ENCODE data around the gene THBS4. TPM values are rescaled to one million over a fixed set of nuclear protein-coding genes. Genes with fewer than 3 reads are reported as not detected.
A peak's percentile ranks its signal among the peaks of the same experiment; 100 is the strongest.

The THBS4 gene
- total and polyA plus RNA-seq, 2 experiments from 2014 or later, result 0.80 TPM; not detected in 1

DNA sequence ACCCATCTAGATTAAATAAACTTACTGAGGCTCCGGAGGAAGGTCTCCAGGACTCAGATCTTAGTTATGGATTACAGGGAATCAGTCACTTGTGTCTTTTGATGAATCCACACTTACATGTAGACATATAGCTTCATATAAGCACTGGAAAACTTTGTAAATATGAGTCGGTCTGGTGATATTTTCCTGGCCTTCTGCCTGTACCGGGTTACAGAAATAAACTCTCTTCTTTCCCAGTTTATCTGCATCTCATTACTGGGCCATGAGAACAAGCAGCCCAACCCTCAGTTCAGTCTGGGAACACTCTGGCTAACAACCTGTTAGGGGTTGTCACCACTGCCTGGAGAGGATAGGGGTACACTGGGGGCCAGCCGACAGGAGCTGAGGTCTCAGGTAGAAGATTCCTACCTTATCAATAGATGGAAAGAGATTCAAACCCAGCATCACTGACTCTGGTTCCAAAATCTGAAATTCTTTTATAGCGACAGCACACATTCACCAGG, 59.1 kb downstream of the THBS4 start:
- Histone ChIP-seq H3K4me1 (ENCODE audit: insufficient read depth) (peaks cover 16% of the 10 kb centered on the region), H2AFZ (no peak overlapping the region), H3K27ac (peak overlapping the region; percentile 68)

DNA sequence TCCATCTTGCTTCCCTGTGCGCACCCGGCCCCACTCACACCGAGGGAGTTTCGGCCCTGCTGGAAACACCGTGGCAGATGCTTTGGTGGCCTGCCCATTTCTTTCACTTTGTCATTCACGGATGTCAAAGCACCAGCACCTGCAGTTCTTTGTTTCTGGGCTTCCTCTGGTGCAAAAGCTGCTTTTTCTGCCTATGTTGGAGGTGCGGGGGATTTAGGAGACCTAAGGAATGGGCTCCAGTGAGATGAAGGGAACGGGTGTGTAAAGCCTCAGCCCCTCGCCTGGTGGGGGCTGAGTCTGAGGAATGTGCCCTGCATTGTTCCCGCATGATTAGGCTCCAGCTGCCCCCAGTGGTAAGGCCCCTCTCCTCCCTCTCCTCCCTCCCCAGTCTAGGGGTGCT, 62.3 kb downstream of the THBS4 start:
- TF ChIP-seq EZH2phosphoT487 (IDR thresholded peaks at IDR 0.05; ENCODE audit: low read depth, severe bottlenecking, unreplicated experiment), result no peak
- no peak for TF ChIP-seq EZH2 (IDR thresholded peaks at IDR 0.05; ENCODE audit: borderline replicate concordance)
- TF ChIP-seq, protein P1, sequence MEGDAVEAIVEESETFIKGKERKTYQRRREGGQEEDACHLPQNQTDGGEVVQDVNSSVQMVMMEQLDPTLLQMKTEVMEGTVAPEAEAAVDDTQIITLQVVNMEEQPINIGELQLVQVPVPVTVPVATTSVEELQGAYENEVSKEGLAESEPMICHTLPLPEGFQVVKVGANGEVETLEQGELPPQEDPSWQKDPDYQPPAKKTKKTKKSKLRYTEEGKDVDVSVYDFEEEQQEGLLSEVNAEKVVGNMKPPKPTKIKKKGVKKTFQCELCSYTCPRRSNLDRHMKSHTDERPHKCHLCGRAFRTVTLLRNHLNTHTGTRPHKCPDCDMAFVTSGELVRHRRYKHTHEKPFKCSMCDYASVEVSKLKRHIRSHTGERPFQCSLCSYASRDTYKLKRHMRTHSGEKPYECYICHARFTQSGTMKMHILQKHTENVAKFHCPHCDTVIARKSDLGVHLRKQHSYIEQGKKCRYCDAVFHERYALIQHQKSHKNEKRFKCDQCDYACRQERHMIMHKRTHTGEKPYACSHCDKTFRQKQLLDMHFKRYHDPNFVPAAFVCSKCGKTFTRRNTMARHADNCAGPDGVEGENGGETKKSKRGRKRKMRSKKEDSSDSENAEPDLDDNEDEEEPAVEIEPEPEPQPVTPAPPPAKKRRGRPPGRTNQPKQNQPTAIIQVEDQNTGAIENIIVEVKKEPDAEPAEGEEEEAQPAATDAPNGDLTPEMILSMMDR (IDR thresholded peaks at IDR 0.05; ENCODE audit: poor library complexity), result no peak
- no peak overlapping the region for H3K27ac ChIP-seq
- peaks cover 16% of the 10 kb centered on the region for H3K4me1 ChIP-seq (ENCODE audit: insufficient read depth)
- H3K4me3 ChIP-seq, result no peak overlapping the region
- H4K20me1 ChIP-seq (ENCODE audit: insufficient read depth, poor library complexity, severe bottlenecking), result no peaks in the 10 kb centered on the region
- H3K79me2 ChIP-seq, result no peaks in the 10 kb centered on the region
- 82% methylated on average over 10 of the region's 10 CpGs for WGBS (ENCODE audit: low lambda C conversion rate, missing lambda C conversion rate)
- H3K4me2 ChIP-seq, result no peak overlapping the region
- no peaks in the 10 kb centered on the region for H3K36me3 ChIP-seq (replicated peaks; ENCODE audit: insufficient read depth, low read depth)
- H3K9me3 ChIP-seq (ENCODE audit: low read depth), result no peaks in the 10 kb centered on the region
- DNase-seq (ENCODE audit: low spot score), result no peak
- H2AFZ ChIP-seq, result no peak overlapping the region
- H3K9me2 ChIP-seq (replicated peaks; ENCODE audit: insufficient read depth), result no peaks in the 10 kb centered on the region
- H3K27me3 ChIP-seq, result no peaks in the 10 kb centered on the region

More for the DNA sequence above, 59.1 kb downstream of the THBS4 start:
- no peaks in the 10 kb centered on the region for H3K27me3 ChIP-seq
- DNase-seq (ENCODE audit: low spot score), result no peak
- TF ChIP-seq EZH2phosphoT487 (IDR thresholded peaks at IDR 0.05; ENCODE audit: low read depth, severe bottlenecking, unreplicated experiment), result no peak
- TF ChIP-seq EZH2 (IDR thresholded peaks at IDR 0.05; ENCODE audit: borderline replicate concordance), result no peak
- TF ChIP-seq, protein P1 (IDR thresholded peaks at IDR 0.05; ENCODE audit: poor library complexity), result no peak
- no peak overlapping the region for H3K4me2 ChIP-seq
- no peaks in the 10 kb centered on the region for H3K36me3 ChIP-seq (replicated peaks; ENCODE audit: insufficient read depth, low read depth)
- no peak overlapping the region for H3K4me3 ChIP-seq
- H3K9me3 ChIP-seq (ENCODE audit: low read depth), result no peaks in the 10 kb centered on the region
- H3K9me2 ChIP-seq (replicated peaks; ENCODE audit: insufficient read depth), result no peaks in the 10 kb centered on the region
- no peaks in the 10 kb centered on the region for H3K79me2 ChIP-seq
- 43% methylated on average over 5 of the region's 5 CpGs for whole genome bisulfite sequencing (ENCODE audit: low lambda C conversion rate, missing lambda C conversion rate)
- no peaks in the 10 kb centered on the region for H4K20me1 ChIP-seq (ENCODE audit: insufficient read depth, poor library complexity, severe bottlenecking)

DNA sequence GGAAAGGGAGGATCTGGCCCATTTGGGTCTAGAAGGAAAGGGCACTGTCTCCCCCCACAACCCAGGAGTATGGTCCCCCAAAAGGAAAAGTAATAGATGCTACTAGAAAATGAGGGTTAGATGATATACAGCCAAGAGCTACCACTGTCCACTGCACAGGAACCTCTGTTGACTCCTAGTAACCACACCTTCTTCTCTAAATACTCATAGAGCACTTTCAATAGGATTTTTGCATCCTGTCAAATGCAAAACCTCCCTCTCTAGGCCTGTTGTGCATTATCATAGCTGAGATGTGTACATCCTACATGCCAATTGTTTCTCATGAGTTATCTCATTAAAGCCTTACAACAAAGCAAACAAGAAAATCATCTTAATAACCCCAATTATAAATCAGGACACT, 66.8 kb downstream of the THBS4 start:
- Histone ChIP-seq H3K27me3 (no peaks in the 10 kb centered on the region), H3K4me3 (no peak overlapping the region), H3K27ac (no peak overlapping the region), H3K4me1 (ENCODE audit: insufficient read depth) (peaks cover 4% of the 10 kb centered on the region), H2AFZ (no peak overlapping the region), H3K4me2 (no peak overlapping the region), H4K20me1 (ENCODE audit: insufficient read depth, poor library complexity, severe bottlenecking) (no peaks in the 10 kb centered on the region), H3K9me2 (replicated peaks; ENCODE audit: insufficient read depth) (no peaks in the 10 kb centered on the region), H3K9me3 (ENCODE audit: low read depth) (no peaks in the 10 kb centered on the region), H3K36me3 (replicated peaks; ENCODE audit: insufficient read depth, low read depth) (no peaks in the 10 kb centered on the region), H3K79me2 (no peaks in the 10 kb centered on the region)
- TF ChIP-seq EZH2phosphoT487 (IDR thresholded peaks at IDR 0.05; ENCODE audit: low read depth, severe bottlenecking, unreplicated experiment) (no peak), EZH2 (IDR thresholded peaks at IDR 0.05; ENCODE audit: borderline replicate concordance) (no peak)
- TF ChIP-seq, protein P1 (IDR thresholded peaks at IDR 0.05; ENCODE audit: poor library complexity), result no peak
- no peak for DNase-seq (ENCODE audit: low spot score)

DNA sequence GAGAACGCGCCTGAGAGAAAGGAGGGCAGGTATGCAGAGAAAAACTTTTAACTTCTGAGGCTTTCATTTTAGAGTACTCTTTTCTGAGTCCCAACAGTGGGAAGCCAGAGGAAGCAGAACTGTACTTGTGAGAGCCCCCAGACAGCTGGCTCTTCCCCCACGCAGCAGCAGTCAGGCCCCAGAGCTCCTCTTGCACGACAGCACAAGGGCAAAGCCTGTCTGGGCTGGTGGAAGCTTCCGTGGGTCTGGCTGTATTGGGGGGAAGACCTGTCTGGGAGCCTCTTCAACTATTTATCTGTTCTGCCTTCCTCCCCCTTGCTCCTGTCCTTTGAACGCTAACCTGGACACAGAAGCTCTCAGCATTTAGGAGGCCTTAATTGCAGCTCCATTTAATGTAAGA, 68.2 kb downstream of the THBS4 start:
- H3K9me3 ChIP-seq (ENCODE audit: low read depth), result no peaks in the 10 kb centered on the region
- H3K9me2 ChIP-seq (replicated peaks; ENCODE audit: insufficient read depth), result no peaks in the 10 kb centered on the region
- no peaks in the 10 kb centered on the region for H3K36me3 ChIP-seq (replicated peaks; ENCODE audit: insufficient read depth, low read depth)
- H3K4me3 ChIP-seq, result no peak overlapping the region
- H3K27me3 ChIP-seq, result no peaks in the 10 kb centered on the region
- DNase-seq (ENCODE audit: low spot score), result no peak
- no peaks in the 10 kb centered on the region for H4K20me1 ChIP-seq (ENCODE audit: insufficient read depth, poor library complexity, severe bottlenecking)
- H3K79me2 ChIP-seq, result no peaks in the 10 kb centered on the region
- TF ChIP-seq EZH2phosphoT487 (IDR thresholded peaks at IDR 0.05; ENCODE audit: low read depth, severe bottlenecking, unreplicated experiment), result no peak
- no peak for TF ChIP-seq EZH2 (IDR thresholded peaks at IDR 0.05; ENCODE audit: borderline replicate concordance)
- TF ChIP-seq, protein P1 (IDR thresholded peaks at IDR 0.05; ENCODE audit: poor library complexity), result no peak
- H2AFZ ChIP-seq, result no peak overlapping the region
- 74% methylated on average over 6 of the region's 6 CpGs for WGBS (ENCODE audit: low lambda C conversion rate, missing lambda C conversion rate)
- H3K4me1 ChIP-seq (ENCODE audit: insufficient read depth), result peaks cover 4% of the 10 kb centered on the region
- H3K27ac ChIP-seq, result no peak overlapping the region
- H3K4me2 ChIP-seq, result no peak overlapping the region

Data from hepatocyte (in vitro differentiated cells).